Heart left ventricle (tissue), 13 donors: ENCODE results near the gene SLC2A4.

Source experiments
- POLR2A ChIP-seq, 2 donors: fragments of 450-650 bp; IDR thresholded peaks; one replicate each; pipeline ENCODE4 v1.6.1; 2017; ENCODE audit warnings: antibody characterized with exemption in 2 of 2, mild to moderate bottlenecking in 2 of 2, moderate library complexity in 2 of 2
- TF ChIP-seq, protein P1 (sequence below), 12 donors: fragments of 200-600 bp; sonication (generic) in 4 of 12; IDR thresholded peaks; one replicate each; pipeline versions ENCODE4 v1.5.0 to v1.8.0; 2018 to 2022; ENCODE audit warnings: antibody characterized with exemption in 12 of 12, mild to moderate bottlenecking in 5 of 12
- donor health status: ischemic (EF 13 %, LVEDD 7.1; RV severe dilation, severe dysfunction).
- donor health status: DM: no; HTN: yes; CAD: no.
- donor health status: DM: no; HTN: no; CAD: no.
- donor health status: ischemic (EF 25% LVEDD 6.9; RV normal size, moderate dysfunction).
- donor health status: ischemic (EF 25% LVEDD 5.7; RV mildly dilated, moderate dysfunction).
- donor health status: ischemic (EF 35%, LVEDD 5.7; RV mildly dilated, moderate dysfunction).
- donor health status: nonischemic (EF 11% LVEDD 7.7; RV severe dilation, severe dysfunction).
- donor health status: DM: yes; HTN: yes; CAD: no.
- donor health status: PGD.
- donor health status: ischemic (EF 29% LVEDD 5.4; RV normal size, mild dysfunction).
- donor health status: nonischemic (EF 23%, LVEDD 6.1; RV moderate dilation, normal function).

DNA sequence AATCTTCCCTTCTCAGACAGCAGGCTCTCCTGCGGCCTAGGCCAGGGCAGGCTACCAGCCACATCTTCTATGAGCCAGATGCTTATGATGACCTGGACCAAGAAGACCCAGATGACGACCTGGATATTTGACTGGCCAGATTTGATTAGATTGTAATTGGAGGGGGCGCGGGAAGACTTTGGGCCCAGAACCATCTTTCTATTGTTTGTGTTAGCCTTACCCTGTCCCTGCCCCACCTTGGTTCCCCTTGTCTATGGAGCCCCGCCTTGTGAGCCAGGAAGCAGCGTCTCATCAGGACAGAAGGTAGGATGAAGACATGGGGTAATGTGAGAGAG lies 22.0 kb upstream of the SLC2A4 start:
- TF ChIP-seq, protein P1, sequence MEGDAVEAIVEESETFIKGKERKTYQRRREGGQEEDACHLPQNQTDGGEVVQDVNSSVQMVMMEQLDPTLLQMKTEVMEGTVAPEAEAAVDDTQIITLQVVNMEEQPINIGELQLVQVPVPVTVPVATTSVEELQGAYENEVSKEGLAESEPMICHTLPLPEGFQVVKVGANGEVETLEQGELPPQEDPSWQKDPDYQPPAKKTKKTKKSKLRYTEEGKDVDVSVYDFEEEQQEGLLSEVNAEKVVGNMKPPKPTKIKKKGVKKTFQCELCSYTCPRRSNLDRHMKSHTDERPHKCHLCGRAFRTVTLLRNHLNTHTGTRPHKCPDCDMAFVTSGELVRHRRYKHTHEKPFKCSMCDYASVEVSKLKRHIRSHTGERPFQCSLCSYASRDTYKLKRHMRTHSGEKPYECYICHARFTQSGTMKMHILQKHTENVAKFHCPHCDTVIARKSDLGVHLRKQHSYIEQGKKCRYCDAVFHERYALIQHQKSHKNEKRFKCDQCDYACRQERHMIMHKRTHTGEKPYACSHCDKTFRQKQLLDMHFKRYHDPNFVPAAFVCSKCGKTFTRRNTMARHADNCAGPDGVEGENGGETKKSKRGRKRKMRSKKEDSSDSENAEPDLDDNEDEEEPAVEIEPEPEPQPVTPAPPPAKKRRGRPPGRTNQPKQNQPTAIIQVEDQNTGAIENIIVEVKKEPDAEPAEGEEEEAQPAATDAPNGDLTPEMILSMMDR (IDR thresholded peaks at IDR 0.05), result no peak
- TF ChIP-seq POLR2A (IDR thresholded peaks at IDR 0.05), result no peak
